H54 (cell line): ENCODE results near the gene LASP1NB.

ENCODE experiments used
- DNase-seq: peaks from one replicate; pipeline ENCODE4 v3.0.0; 2011; ENCODE audit warnings: low spot score, mixed read lengths; ENCODE audit not compliant: insufficient read length
- FAIRE-seq: peaks from 3 replicates; lab custom pipeline; 2011; peaks lifted over from hg19 to GRCh38; lab: Jason Lieb, UNC
- POLR2A ChIP-seq: IDR thresholded peaks from 2 replicates; pipeline ENCODE4 v1.6.1; 2011; ENCODE audit warnings: low read depth, mild to moderate bottlenecking, low read length

Gene LASP1NB

DNA sequence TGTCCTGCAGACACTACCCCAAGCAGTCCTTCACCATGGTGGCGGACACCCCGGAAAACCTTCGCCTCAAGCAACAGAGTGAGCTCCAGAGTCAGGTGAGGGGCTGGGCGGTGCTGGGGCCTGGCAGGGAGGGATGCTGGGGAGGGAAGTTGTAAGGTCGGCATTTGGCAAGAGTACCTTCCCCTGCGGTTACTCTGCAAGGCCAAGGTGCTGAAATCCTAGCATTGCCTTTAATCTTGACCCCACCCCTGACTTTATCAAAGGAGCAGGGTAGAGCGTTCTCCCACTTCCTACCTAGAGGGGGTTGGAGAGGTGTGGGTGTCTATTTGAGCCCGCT, 35.0 kb upstream of the LASP1NB start:
- DNase-seq: no peak

GRCh38 chr17:38891441-38891840, 34.0 kb upstream of the LASP1NB start:
- no peak for DNase-seq
- no peak for FAIRE-seq
- no peak for TF ChIP-seq POLR2A

More for the DNA sequence above, 35.0 kb upstream of the LASP1NB start:
- no peak for TF ChIP-seq POLR2A
- FAIRE-seq: no peak

- no peak for TF ChIP-seq POLR2A
- FAIRE-seq: no peak
- DNase-seq: no peak
Measured at GRCh38 chr17:38892083-38892482, 33.3 kb upstream of the LASP1NB start.

DNA sequence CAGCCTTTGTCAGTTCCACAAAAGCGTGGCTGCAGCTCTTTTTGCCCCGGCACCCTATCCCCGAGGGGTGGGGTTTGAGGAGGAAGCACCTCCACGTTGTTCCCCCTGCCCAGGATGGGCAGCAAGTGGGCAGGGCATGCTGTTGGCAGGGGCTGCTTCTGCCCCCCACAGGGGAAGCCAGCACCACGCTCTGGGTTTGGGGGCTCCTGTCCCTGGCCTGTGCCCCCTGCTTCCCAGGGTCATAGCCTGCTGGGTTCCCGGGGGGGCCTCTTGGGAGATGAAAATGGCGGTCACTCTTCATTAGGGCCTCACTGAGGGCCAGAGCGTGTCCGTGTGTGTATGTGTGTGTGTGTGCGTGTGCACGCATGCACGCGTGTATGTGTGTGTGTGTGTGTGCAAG, 32.8 kb upstream of the LASP1NB start:
- no peak for TF ChIP-seq POLR2A
- no peak for FAIRE-seq
- DNase-seq: no peak

DNA sequence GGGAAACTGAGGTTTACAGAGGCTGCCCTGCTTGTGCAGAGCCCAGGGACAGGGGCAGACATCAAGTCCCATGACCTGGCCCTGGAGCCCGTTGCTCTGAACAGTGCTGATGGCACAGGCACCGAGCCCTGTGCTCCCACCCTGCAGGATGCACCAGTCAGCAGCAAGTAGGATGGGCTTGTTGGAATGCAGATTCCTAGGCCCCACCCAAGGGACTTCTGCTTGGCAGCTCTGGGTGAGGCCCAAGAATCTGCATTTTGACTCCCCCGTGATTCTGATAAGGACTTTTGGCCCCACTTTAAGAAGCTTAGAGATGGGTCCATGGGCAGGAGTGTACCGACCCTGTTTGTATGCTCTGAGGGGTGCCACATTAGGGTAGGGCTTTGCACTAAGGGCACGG, 32.3 kb upstream of the LASP1NB start:
- no peak for TF ChIP-seq POLR2A
- DNase-seq: no peak
- FAIRE-seq: no peak

DNA sequence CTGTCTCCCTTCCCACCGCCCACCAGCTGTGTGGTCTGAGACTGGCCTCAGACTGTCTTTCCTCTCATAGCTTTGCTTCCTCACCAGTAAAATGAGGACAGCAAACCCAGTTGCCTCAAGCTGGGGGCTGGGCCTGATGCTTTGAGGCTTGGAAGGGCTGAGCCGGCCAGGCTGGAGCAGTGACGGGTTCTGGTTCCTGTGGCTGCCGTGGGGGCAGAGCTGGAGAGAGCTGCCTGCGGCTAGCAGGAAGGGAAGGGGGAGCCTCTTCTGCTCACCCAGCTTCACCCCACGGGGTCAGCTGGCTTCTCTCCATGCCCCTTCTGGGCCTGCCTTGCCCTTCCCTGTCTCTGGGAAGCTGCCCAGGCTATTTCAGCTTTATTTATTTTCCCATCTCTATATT, 31.8 kb upstream of the LASP1NB start:
- no peak for TF ChIP-seq POLR2A
- DNase-seq (no peak), FAIRE-seq (no peak)

DNA sequence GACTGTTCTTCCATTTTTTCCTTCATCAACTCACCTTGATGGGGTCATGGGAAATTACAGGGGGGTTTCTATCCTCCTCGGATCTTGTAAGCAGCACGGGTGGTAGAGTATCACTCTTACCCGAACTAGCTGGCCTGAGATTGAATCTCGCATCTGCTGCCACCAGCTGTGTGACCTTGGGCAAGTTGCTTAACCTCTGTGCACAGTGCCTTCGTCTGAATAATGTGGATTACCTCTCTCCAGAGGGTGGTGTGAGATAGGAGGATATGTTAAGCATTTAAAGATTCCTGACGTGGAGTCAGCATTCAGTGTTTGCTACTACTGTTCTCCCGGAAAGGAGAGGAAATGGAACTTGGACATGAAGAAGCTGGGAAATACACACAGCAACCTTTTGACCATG, 31.1 kb upstream of the LASP1NB start:
- FAIRE-seq: no peak
- no peak for DNase-seq
- TF ChIP-seq POLR2A: no peak

GRCh38 chr17:38896346-38896954, 29.0 kb upstream of the LASP1NB start:
- no peak for TF ChIP-seq POLR2A
- FAIRE-seq (no peak), DNase-seq (no peak)

- no peak for TF ChIP-seq POLR2A
- no peak for FAIRE-seq
- no peak for DNase-seq
Measured at GRCh38 chr17:38897176-38897575, 28.2 kb upstream of the LASP1NB start.

DNA sequence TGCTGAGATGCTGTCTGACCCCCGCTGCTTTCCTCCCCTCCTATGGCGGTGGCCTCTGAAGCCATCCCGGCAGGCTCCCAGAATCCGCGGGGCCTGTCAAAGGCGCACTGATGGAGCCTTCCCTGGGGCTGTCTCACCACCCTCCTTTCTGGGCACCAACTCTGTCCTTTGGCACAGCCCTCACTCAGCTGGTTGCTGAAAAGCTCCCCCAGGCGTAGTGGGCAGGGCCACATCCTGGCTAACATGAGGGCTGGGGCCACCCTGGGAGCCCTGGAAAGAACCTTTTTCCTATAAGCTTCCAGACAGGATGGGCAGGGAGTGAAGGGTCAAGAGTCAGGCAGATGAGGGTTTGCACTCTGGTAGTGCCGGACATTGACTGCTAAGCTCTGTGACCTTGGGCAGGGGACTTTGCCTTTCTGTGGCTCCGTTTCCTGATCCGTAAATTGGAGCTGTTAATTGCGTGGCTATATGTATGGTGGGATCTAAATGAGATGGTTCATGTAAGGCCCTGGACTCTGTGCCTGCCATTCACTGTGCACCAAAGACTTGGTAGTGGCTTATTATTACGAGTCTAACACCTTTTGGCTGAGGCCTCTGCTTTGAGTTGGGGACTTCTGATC, 27.6 kb upstream of the LASP1NB start:
- no peak for TF ChIP-seq POLR2A
- FAIRE-seq (no peak), DNase-seq (no peak)

DNA sequence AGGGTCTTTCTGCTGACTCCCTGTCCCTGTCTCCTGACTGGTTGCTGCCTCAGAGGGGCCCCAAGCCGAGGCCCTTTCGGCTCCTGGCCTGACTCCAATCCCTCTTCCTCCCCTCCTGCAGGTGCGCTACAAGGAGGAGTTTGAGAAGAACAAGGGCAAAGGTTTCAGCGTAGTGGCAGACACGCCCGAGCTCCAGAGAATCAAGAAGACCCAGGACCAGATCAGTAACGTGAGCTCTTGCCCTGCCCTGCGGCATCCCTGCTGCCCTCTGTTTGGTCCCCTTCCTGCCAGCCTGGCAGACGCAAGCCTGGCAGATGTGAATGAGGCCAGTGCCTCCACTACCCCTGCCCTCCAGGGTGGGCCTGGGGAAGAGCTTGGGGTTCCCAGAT, 27.1 kb upstream of the LASP1NB start:
- FAIRE-seq (no peak), DNase-seq (no peak)
- TF ChIP-seq POLR2A: no peak

- no peak for TF ChIP-seq POLR2A
- DNase-seq (no peak), FAIRE-seq (no peak)
Measured at GRCh38 chr17:38898812-38899348, 26.5 kb upstream of the LASP1NB start.

DNA sequence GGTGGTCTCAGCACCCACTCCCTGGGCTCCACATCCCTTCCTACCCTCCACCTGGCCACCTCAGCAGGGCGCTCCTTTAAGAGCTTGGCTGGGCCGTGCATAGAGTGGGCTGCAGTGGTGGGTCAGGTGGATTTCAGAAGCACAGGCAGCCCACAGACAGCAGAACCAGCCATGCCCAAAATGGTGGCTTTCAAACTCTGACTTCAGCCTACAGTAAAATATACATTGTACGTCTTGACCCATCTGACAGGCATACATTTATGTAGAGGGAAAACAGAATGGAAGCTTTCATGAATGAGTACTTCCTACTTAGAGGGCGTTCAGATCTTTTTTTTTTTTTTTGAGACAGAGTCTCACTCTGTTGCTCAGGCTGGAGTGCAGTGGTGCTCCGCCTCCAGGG, 26.0 kb upstream of the LASP1NB start:
- TF ChIP-seq POLR2A: no peak
- DNase-seq: no peak
- no peak for FAIRE-seq

GRCh38 chr17:38900978-38901656, 24.3 kb upstream of the LASP1NB start:
- FAIRE-seq (peak; percentile 36), DNase-seq (peak; percentile 94)
- TF ChIP-seq POLR2A: no peak
